Transverse colon (tissue), 4 donors: ENCODE results near the gene SELE.

ENCODE experiments used
- EP300 ChIP-seq: sonication (generic); formaldehyde crosslinking; IDR thresholded peaks from one replicate; pipeline ENCODE4 v1.6.1; 2017; ENCODE audit warnings: antibody characterized with exemption, low read depth
- POLR2A ChIP-seq: fragments of 450-650 bp; IDR thresholded peaks from one replicate; pipeline ENCODE4 v1.6.1; 2016; ENCODE audit warnings: antibody characterized with exemption, mild to moderate bottlenecking, moderate library complexity
- POLR2AphosphoS5 ChIP-seq, 3 donors: sonication (generic); formaldehyde crosslinking; IDR thresholded peaks; one replicate each; pipeline ENCODE4 v1.6.1; 2016; ENCODE audit warnings: antibody characterized with exemption in 3 of 3
- TF ChIP-seq, protein P1 (sequence below), 5 experiments: fragments of 200-600 bp in 3 of 5; fragments of 450-650 bp in 2 of 5; sonication (generic) in 3 of 5; IDR thresholded peaks; 1 replicate in 2 of 5; 2 replicates in 3 of 5; pipeline ENCODE4 v1.5.1; 2016 to 2017; ENCODE audit warnings: antibody characterized with exemption in 5 of 5, inconsistent platforms in 3 of 5, mild to moderate bottlenecking in 2 of 5, moderate library complexity in 1 of 5

DNA sequence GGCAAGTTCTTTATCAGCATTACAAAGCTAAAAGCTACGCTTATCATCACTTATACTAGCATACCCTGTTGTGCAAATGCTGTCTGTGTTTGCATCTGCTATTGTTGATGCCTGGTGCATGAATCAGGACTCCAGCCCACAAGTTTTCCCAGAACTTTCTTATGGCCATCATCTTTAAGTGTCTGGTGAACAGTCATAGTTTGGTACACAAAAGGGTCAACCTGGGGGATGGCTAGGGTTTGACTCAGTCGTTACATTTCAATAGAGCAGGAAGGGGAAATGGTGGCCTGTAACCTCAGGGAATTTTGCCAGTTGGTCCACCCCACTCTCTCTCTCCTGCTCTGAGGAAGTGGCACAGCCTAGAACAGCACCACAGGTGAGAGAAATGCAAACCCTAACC, 57.9 kb downstream of the SELE start:
- TF ChIP-seq EP300 (no peak), POLR2A (no peak), POLR2AphosphoS5 (IDR thresholded peaks at IDR 0.05) (no peak)
- TF ChIP-seq, protein P1, sequence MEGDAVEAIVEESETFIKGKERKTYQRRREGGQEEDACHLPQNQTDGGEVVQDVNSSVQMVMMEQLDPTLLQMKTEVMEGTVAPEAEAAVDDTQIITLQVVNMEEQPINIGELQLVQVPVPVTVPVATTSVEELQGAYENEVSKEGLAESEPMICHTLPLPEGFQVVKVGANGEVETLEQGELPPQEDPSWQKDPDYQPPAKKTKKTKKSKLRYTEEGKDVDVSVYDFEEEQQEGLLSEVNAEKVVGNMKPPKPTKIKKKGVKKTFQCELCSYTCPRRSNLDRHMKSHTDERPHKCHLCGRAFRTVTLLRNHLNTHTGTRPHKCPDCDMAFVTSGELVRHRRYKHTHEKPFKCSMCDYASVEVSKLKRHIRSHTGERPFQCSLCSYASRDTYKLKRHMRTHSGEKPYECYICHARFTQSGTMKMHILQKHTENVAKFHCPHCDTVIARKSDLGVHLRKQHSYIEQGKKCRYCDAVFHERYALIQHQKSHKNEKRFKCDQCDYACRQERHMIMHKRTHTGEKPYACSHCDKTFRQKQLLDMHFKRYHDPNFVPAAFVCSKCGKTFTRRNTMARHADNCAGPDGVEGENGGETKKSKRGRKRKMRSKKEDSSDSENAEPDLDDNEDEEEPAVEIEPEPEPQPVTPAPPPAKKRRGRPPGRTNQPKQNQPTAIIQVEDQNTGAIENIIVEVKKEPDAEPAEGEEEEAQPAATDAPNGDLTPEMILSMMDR (IDR thresholded peaks at IDR 0.05): no peak
